Nephron progenitor cell (in vitro differentiated cells): Measurements from ENCODE around the gene ALOXE3.

Experiments
- DNase-seq: peaks from one replicate; pipeline ENCODE4 v3.0.0; 2021
- H3K27ac Mint-ChIP-seq: 2 replicates; pipeline ENCODE4 v1.8.0; 2021; ENCODE audit warnings: mild to moderate bottlenecking, moderate library complexity, mixed read lengths
- H3K27me3 Mint-ChIP-seq: 2 replicates; pipeline ENCODE4 v1.8.0; 2021; ENCODE audit warnings: mild to moderate bottlenecking, low read depth, mixed read lengths; ENCODE audit not compliant: poor library complexity
- H3K36me3 Mint-ChIP-seq: 2 replicates; pipeline ENCODE4 v1.8.0; 2021; ENCODE audit warnings: low read depth, mixed read lengths
- H3K4me1 Mint-ChIP-seq: 2 replicates; pipeline ENCODE4 v1.8.0; 2021; ENCODE audit warnings: mixed read lengths
- H3K4me3 Mint-ChIP-seq: 2 replicates; pipeline ENCODE4 v1.8.0; 2021; ENCODE audit warnings: mild to moderate bottlenecking, moderate library complexity, mixed read lengths
- H3K9me3 Mint-ChIP-seq: 2 replicates; pipeline ENCODE4 v1.8.0; 2021; ENCODE audit warnings: mild to moderate bottlenecking, moderate library complexity, mixed read lengths
- CTCF ChIP-seq: fragments of 200-600 bp; sonication (generic); IDR thresholded peaks from 2 replicates; pipeline ENCODE4 v1.5.0; 2021; ENCODE audit warnings: antibody characterized with exemption

The ALOXE3 gene

GRCh38 chr17:8117980-8118768, at the start of gene ALOXE3:
TSS of gene ALOXE3 (minus strand) at chr17:8118514. CDS start at chr17:8117990, 524 bp downstream.
- Mint-ChIP-seq H3K4me1 (peaks cover 30% of the 10 kb centered on the region), H3K36me3 (no peaks in the 10 kb centered on the region), H3K27ac (peak within 1 kb of the TSS; percentile 89), H3K27me3 (peaks cover 81% of the 10 kb centered on the region), H3K4me3 (peak within 1 kb of the TSS; percentile 98), H3K9me3 (no peaks in the 10 kb centered on the region)
- DNase-seq, result peak; percentile 43
- TF ChIP-seq CTCF, result no peak

GRCh38 chr17:8167526-8167925, 49.2 kb upstream of the ALOXE3 start:
- DNase-seq, result no peak
- no peaks in the 10 kb centered on the region for H3K36me3 Mint-ChIP-seq
- no peak overlapping the region for H3K27ac Mint-ChIP-seq
- H3K9me3 Mint-ChIP-seq, result no peaks in the 10 kb centered on the region
- H3K4me1 Mint-ChIP-seq, result peaks cover 32% of the 10 kb centered on the region
- no peak overlapping the region for H3K4me3 Mint-ChIP-seq
- TF ChIP-seq CTCF, result no peak
- H3K27me3 Mint-ChIP-seq, result peaks cover 3% of the 10 kb centered on the region

- H3K9me3 Mint-ChIP-seq, result no peaks in the 10 kb centered on the region
- H3K4me3 Mint-ChIP-seq, result no peak overlapping the region
- no peak for DNase-seq
- H3K27ac Mint-ChIP-seq, result no peak overlapping the region
- H3K36me3 Mint-ChIP-seq, result no peaks in the 10 kb centered on the region
- H3K4me1 Mint-ChIP-seq, result peaks cover 30% of the 10 kb centered on the region
- peaks cover 3% of the 10 kb centered on the region for H3K27me3 Mint-ChIP-seq
- TF ChIP-seq CTCF, result no peak
These were observed 48.4 kb upstream of the ALOXE3 start for GRCh38 chr17:8166731-8167130.

GRCh38 chr17:8164815-8165131, 46.5 kb upstream of the ALOXE3 start:
- Mint-ChIP-seq H3K4me1 (peaks cover 45% of the 10 kb centered on the region), H3K36me3 (peaks cover 8% of the 10 kb centered on the region), H3K4me3 (peak overlapping the region; percentile 89), H3K9me3 (no peaks in the 10 kb centered on the region), H3K27ac (peak overlapping the region; percentile 37), H3K27me3 (peaks cover 3% of the 10 kb centered on the region)
- no peak for TF ChIP-seq CTCF
- no peak for DNase-seq

DNA sequence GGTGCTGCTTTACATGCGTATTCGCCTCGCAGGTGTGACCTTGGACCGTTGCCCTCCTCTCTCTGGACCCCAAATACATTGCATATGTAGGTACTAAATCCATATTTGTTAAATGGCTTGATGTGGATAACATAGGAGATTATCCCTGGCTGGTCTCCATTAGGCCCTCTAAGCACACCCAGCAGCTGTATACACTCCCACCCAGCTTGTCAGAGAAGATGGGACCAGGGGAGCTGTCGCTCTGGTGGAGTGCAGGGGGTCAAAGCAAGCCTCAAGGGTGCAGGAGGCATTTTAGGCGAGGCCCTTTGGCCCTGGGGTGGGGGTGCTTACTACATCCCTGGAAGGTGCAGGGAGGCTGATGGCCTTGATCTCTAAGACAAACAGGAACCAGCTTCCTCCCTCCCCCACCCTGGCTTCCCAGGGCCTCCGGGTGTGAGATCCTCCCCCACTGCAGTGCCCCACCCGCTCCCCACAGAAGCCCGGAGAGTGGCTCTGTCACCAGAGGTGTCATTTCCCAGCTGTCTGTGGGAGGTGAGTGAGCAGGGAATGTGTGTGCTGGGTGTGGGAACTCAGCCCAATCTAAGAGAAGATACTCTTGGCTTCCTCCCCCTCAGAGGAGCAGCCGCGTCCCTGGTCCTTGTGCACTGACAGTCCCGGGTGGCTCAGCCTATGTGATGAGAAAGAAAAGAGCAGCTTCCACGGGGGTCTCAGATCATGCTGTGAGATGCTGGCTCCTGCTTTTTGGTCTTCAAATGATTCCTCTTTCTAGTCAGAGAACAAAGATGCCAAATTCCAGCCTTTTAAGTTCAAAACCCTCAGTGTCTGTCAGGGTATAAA, 45.9 kb upstream of the ALOXE3 start:
- Mint-ChIP-seq H3K27me3 (peaks cover 3% of the 10 kb centered on the region), H3K4me1 (peaks cover 46% of the 10 kb centered on the region), H3K27ac (peak overlapping the region; percentile 95), H3K36me3 (peaks cover 11% of the 10 kb centered on the region), H3K9me3 (no peaks in the 10 kb centered on the region), H3K4me3 (peak overlapping the region; percentile 89)
- DNase-seq, result peak; percentile 54
- TF ChIP-seq CTCF, result no peak
